C4-2B (cell line): ENCODE measurements around the gene TTC28.
"Not testable (repeated sequence)": the region's sequence is repeated elsewhere in the genome, so short reads cannot be mapped to it uniquely, and the experiment has no call there.

ENCODE experiments used
- H3K27ac ChIP-seq: fragments of 450-650 bp; 2 replicates; pipeline ENCODE4 v1.5.1; 2017
- CTCF ChIP-seq: fragments of 450-650 bp; conservative IDR thresholded peaks from 2 replicates; pipeline ENCODE4 v1.5.1; 2017; ENCODE audit warnings: mild to moderate bottlenecking
- ZFX ChIP-seq: fragments of 450-650 bp; IDR thresholded peaks from 2 replicates; pipeline ENCODE4 v1.6.1; 2017

TTC28 gene

GRCh38 chr22:28680813-28681490 is 1.3 kb upstream of the TTC28 start:
- not testable (repeated sequence) for H3K27ac ChIP-seq

GRCh38 chr22:28678778-28679610 is 646 bp downstream of the TTC28 start:
- H3K27ac ChIP-seq = not testable (repeated sequence)

DNA sequence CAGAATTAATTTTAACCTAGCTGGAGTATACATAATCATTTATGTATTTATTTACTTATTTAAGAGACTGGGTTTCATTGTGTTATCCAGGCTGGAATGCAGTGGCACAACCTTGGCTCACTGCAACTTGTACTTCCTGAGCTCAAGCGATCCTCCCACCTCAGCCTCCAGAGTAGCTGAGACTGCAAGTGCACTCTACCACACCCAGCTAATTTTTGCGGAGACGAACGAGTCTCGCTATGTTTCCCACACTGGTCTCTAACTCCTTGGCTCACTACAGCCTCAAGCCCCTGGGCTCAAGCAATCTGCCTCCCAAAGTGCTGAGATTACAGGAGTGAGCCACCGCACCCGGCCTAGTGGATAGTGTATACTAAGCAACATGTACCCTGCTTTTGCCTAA is 1.5 kb downstream of the TTC28 start:
- H3K27ac ChIP-seq = not testable (repeated sequence)

- no peak overlapping the region for H3K27ac ChIP-seq
- TF ChIP-seq ZFX (no peak), CTCF (no peak)
Observed at GRCh38 chr22:28674121-28674563, 5.5 kb downstream of the TTC28 start.

GRCh38 chr22:28670756-28671155 is 8.9 kb downstream of the TTC28 start:
- TF ChIP-seq CTCF (no peak), ZFX (no peak)
- no peak overlapping the region for H3K27ac ChIP-seq

GRCh38 chr22:28670161-28670560 is 9.5 kb downstream of the TTC28 start:
- H3K27ac ChIP-seq = no peak overlapping the region
- TF ChIP-seq ZFX = no peak
- no peak for TF ChIP-seq CTCF

DNA sequence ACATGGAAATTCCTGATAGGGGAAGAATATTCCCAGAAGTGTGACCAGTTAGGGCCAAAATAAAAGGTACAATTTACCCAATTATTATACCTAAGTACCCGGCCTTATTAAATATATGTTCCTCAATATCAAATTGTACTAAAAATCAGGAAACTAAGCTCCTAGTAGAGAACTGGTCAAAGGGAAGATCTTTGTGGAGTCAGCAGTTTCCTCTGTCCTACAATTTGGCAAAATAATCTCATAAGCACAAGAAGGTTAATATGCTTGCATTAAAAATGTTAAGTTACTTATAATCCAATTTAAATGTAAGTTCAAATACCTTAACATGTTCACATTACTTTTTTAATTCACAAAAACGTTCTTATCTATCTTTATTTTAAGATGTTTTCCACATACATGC is 10.3 kb downstream of the TTC28 start:
- no peak overlapping the region for H3K27ac ChIP-seq
- TF ChIP-seq ZFX (no peak), CTCF (no peak)

DNA sequence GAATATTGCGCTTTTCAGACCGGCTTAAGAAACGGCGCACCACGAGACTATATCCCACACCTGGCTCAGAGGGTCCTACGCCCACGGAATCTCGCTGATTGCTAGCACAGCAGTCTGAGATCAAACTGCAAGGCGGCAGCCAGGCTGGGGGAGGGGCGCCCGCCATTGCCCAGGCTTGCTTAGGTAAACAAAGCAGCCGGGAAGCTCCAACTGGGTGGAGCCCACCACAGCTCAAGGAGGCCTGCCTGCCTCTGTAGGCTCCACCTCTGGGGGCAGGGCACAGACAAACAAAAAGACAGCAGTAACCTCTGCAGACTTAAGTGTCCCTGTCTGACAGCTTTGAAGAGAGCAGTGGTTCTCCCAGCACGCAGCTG is 16.1 kb downstream of the TTC28 start:
- H3K27ac ChIP-seq = not testable (repeated sequence)

DNA sequence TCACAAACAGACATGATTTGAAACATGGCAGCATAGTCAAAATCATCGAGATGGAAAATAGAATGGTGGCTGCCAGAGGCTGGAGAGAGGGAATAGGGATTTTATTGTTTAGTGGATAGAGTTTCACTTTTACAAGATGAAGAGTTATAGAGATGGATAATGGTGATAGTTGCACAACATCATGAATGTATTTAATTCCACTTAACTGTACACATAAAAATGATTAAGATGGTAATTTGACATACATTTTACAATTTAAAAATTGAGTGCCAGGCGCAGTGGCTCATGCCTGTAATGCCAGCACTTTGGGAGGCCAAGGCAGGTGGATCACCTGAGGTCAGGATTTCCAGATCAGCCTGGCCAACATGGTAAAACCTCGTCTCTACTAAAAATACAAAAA is 21.2 kb downstream of the TTC28 start:
- H3K27ac ChIP-seq = no peak overlapping the region
- TF ChIP-seq CTCF = no peak
- no peak for TF ChIP-seq ZFX
